Activated naive CD4-positive, alpha-beta T cell treated with anti-CD3 and anti-CD28 coated beads for 36 hours (primary cell): ENCODE measurements around the gene CES3. TPM values are rescaled to one million over a fixed set of nuclear protein-coding genes. Genes with fewer than 3 reads are reported as not detected.
"Not testable (repeated sequence)": the region's sequence is repeated elsewhere in the genome, so short reads cannot be mapped to it uniquely, and the experiment has no call there.

Experiments used
- CTCF ChIA-PET: fragments of 350-600 bp; sonication (Branson Sonifier 250); formaldehyde crosslinking; loops from one replicate; lab custom pipeline; 2021; ENCODE audit warnings: antibody characterized with exemption; lab: Charles Lee
- DNase-seq: peaks from one replicate; pipeline ENCODE4 v3.0.0-alpha.2; 2020
- H3K27ac Mint-ChIP-seq: one replicate; pipeline ENCODE4 v1.8.0; 2021; ENCODE audit warnings: mild to moderate bottlenecking, mixed read lengths
- H3K27me3 Mint-ChIP-seq: one replicate; pipeline ENCODE4 v1.8.0; 2021; ENCODE audit warnings: low read depth, mixed read lengths
- H3K36me3 Mint-ChIP-seq: one replicate; pipeline ENCODE4 v1.8.0; 2021; ENCODE audit warnings: low read depth, mixed read lengths
- H3K4me1 Mint-ChIP-seq: one replicate; pipeline ENCODE4 v1.8.0; 2021; ENCODE audit warnings: low read depth, mixed read lengths
- H3K4me3 Mint-ChIP-seq: one replicate; pipeline ENCODE4 v1.8.0; 2021; ENCODE audit warnings: mild to moderate bottlenecking, moderate library complexity, mixed read lengths
- H3K9me3 Mint-ChIP-seq: one replicate; pipeline ENCODE4 v1.8.0; 2021; ENCODE audit warnings: mixed read lengths
- intact Hi-C: fragments of 100-400 bp; cut with micrococcal nuclease; formaldehyde crosslinking; loops from one replicate; pipeline ENCODE4 v1.15.1; 2023
- total RNA-seq, 2 experiments: library from RNA; stranded (reverse); gene quantifications; one replicate each; pipeline ENCODE4 v1.2.3, GENCODE V29; 2021

CES3 gene
- total RNA-seq, 2 experiments from 2014 or later: 0.17 to 0.55 TPM

- peaks cover 30% of the 10 kb centered on the region for H3K4me1 Mint-ChIP-seq
- CTCF ChIA-PET: interaction anchor here (0.6 to 4.0 kb wide), 10 partner anchors 16 to 212 kb away, joined by 3 to 44 read pairs (median 4); no protein-coding TSS in a partner anchor
- intact Hi-C loops: loop anchor here (1.0 to 5.0 kb wide), 2 partner anchors 34 to 522 kb away; no protein-coding TSS in a partner anchor
- H3K4me3 Mint-ChIP-seq: no peak overlapping the region
- H3K36me3 Mint-ChIP-seq: peaks cover 6% of the 10 kb centered on the region
- peaks cover 15% of the 10 kb centered on the region for H3K27me3 Mint-ChIP-seq
- no peak overlapping the region for H3K27ac Mint-ChIP-seq
- H3K9me3 Mint-ChIP-seq: no peaks in the 10 kb centered on the region
- peak; percentile 62 for DNase-seq
Observed at GRCh38 chr16:66928702-66929388, 32.2 kb upstream of the CES3 start.

GRCh38 chr16:66930189-66930588 lies 30.9 kb upstream of the CES3 start:
- peaks cover 8% of the 10 kb centered on the region for H3K27me3 Mint-ChIP-seq
- CTCF ChIA-PET: no interaction called here
- H3K27ac Mint-ChIP-seq: no peak overlapping the region
- peaks cover 11% of the 10 kb centered on the region for H3K36me3 Mint-ChIP-seq
- intact Hi-C loops: no loop called here
- no peak for DNase-seq
- H3K9me3 Mint-ChIP-seq: no peaks in the 10 kb centered on the region
- H3K4me1 Mint-ChIP-seq: peaks cover 36% of the 10 kb centered on the region
- no peak overlapping the region for H3K4me3 Mint-ChIP-seq

GRCh38 chr16:66931665-66932064 lies 29.4 kb upstream of the CES3 start:
- Mint-ChIP-seq H3K27me3 (no peaks in the 10 kb centered on the region), H3K27ac (no peak overlapping the region), H3K36me3 (peaks cover 14% of the 10 kb centered on the region), H3K4me3 (no peak overlapping the region), H3K4me1 (peaks cover 44% of the 10 kb centered on the region), H3K9me3 (no peaks in the 10 kb centered on the region)
- CTCF ChIA-PET: interaction anchor here (1.0 to 1.6 kb wide), 4 partner anchors 14 to 191 kb away, joined by 3 to 4 read pairs (median 4); no protein-coding TSS in a partner anchor
- intact Hi-C loops: no loop called here
- no peak for DNase-seq

- CTCF ChIA-PET: interaction anchor here (0.9 to 2.0 kb wide), 7 partner anchors 8 to 534 kb away, joined by 3 to 7 read pairs (median 4); partner anchors contain the start of gene NAE1
- Mint-ChIP-seq H3K9me3 (no peaks in the 10 kb centered on the region), H3K36me3 (peaks cover 14% of the 10 kb centered on the region), H3K4me3 (no peak overlapping the region), H3K4me1 (peaks cover 47% of the 10 kb centered on the region), H3K27ac (no peak overlapping the region), H3K27me3 (no peaks in the 10 kb centered on the region)
- no peak for DNase-seq
- intact Hi-C loops: no loop called here
Observed at GRCh38 chr16:66932076-66932475, 29.0 kb upstream of the CES3 start.

GRCh38 chr16:66933776-66934137 lies 27.3 kb upstream of the CES3 start:
- peak overlapping the region; percentile 96 for H3K27ac Mint-ChIP-seq
- CTCF ChIA-PET: interaction anchor here (0.6 to 2.0 kb wide), 2 partner anchors 10 to 20 kb away, joined by 3 to 7 read pairs; no protein-coding TSS in a partner anchor
- peaks cover 53% of the 10 kb centered on the region for H3K4me1 Mint-ChIP-seq
- no peaks in the 10 kb centered on the region for H3K27me3 Mint-ChIP-seq
- intact Hi-C loops: loop anchor here (1.0 to 2.0 kb wide), 2 partner anchors 14 to 61 kb away; no protein-coding TSS in a partner anchor
- DNase-seq: peak; percentile 73
- peak overlapping the region; percentile 99 for H3K4me3 Mint-ChIP-seq
- no peaks in the 10 kb centered on the region for H3K9me3 Mint-ChIP-seq
- H3K36me3 Mint-ChIP-seq: peaks cover 14% of the 10 kb centered on the region

- Mint-ChIP-seq H3K4me1 (peaks cover 53% of the 10 kb centered on the region), H3K27ac (peak within 1 kb of the TSS; percentile 96), H3K36me3 (peaks cover 14% of the 10 kb centered on the region), H3K27me3 (no peaks in the 10 kb centered on the region), H3K9me3 (no peaks in the 10 kb centered on the region), H3K4me3 (peak within 1 kb of the TSS; percentile 99)
- peak; percentile 90 for DNase-seq
- intact Hi-C loops: loop anchor here (1.0 to 2.0 kb wide), 2 partner anchors 13 to 61 kb away; no protein-coding TSS in a partner anchor
- CTCF ChIA-PET: interaction anchor here (0.6 kb wide), 1 partner anchor 20 kb away, joined by 3 read pairs; no protein-coding TSS in a partner anchor
Observed at GRCh38 chr16:66934138-66934838, 26.8 kb upstream of the CES3 start, which contains the start of gene CIAO2B. Gene CIAO2B (minus strand): TSS chr16:66934402. CDS start chr16:66934364, 38 bp downstream.

GRCh38 chr16:66934839-66935313 lies 26.2 kb upstream of the CES3 start:
- Mint-ChIP-seq H3K4me1 (peaks cover 53% of the 10 kb centered on the region), H3K36me3 (peaks cover 15% of the 10 kb centered on the region), H3K4me3 (peak overlapping the region; percentile 99), H3K27ac (peak overlapping the region; percentile 96)
- H3K9me3 Mint-ChIP-seq, H3K27me3 Mint-ChIP-seq, DNase-seq, CTCF ChIA-PET: not testable (repeated sequence)
- intact Hi-C loops: loop anchor here (1.0 to 2.0 kb wide), 2 partner anchors 12 to 62 kb away; no protein-coding TSS in a partner anchor

GRCh38 chr16:66935314-66936011 lies 25.6 kb upstream of the CES3 start, which contains the start of gene CES2:
Gene CES2 (plus strand): TSS chr16:66935516. CDS start chr16:66935636, 120 bp downstream.
- no peaks in the 10 kb centered on the region for H3K9me3 Mint-ChIP-seq
- intact Hi-C loops: loop anchor here (2.0 kb wide), 1 partner anchor 63 kb away; no protein-coding TSS in a partner anchor
- peak within 1 kb of the TSS; percentile 99 for H3K4me3 Mint-ChIP-seq
- DNase-seq: no peak
- no peaks in the 10 kb centered on the region for H3K27me3 Mint-ChIP-seq
- H3K4me1 Mint-ChIP-seq: peaks cover 53% of the 10 kb centered on the region
- CTCF ChIA-PET: no interaction called here
- peak within 1 kb of the TSS; percentile 96 for H3K27ac Mint-ChIP-seq
- H3K36me3 Mint-ChIP-seq: peaks cover 16% of the 10 kb centered on the region

- CTCF ChIA-PET: interaction anchor here (0.8 kb wide), 1 partner anchor 9 kb away, joined by 4 read pairs; no protein-coding TSS in a partner anchor
- no peak for DNase-seq
- peaks cover 19% of the 10 kb centered on the region for H3K36me3 Mint-ChIP-seq
- no peak overlapping the region for H3K27ac Mint-ChIP-seq
- peak overlapping the region; percentile 11 for H3K4me3 Mint-ChIP-seq
- intact Hi-C loops: no loop called here
- no peaks in the 10 kb centered on the region for H3K27me3 Mint-ChIP-seq
- no peaks in the 10 kb centered on the region for H3K9me3 Mint-ChIP-seq
- H3K4me1 Mint-ChIP-seq: peaks cover 53% of the 10 kb centered on the region
Observed at GRCh38 chr16:66936462-66936861, 24.6 kb upstream of the CES3 start.

GRCh38 chr16:66936889-66937554 lies 24.0 kb upstream of the CES3 start:
- DNase-seq: no peak
- Mint-ChIP-seq H3K9me3 (no peaks in the 10 kb centered on the region), H3K4me3 (peak overlapping the region; percentile 11), H3K27me3 (no peaks in the 10 kb centered on the region), H3K36me3 (peaks cover 19% of the 10 kb centered on the region), H3K4me1 (peaks cover 49% of the 10 kb centered on the region), H3K27ac (no peak overlapping the region)
- CTCF ChIA-PET: interaction anchor here (0.8 kb wide), 1 partner anchor 8 kb away, joined by 4 read pairs; no protein-coding TSS in a partner anchor
- intact Hi-C loops: no loop called here

GRCh38 chr16:66937725-66938337 lies 23.2 kb upstream of the CES3 start:
- no peaks in the 10 kb centered on the region for H3K9me3 Mint-ChIP-seq
- peaks cover 43% of the 10 kb centered on the region for H3K4me1 Mint-ChIP-seq
- intact Hi-C loops: no loop called here
- peaks cover 20% of the 10 kb centered on the region for H3K36me3 Mint-ChIP-seq
- H3K27me3 Mint-ChIP-seq: no peaks in the 10 kb centered on the region
- H3K27ac Mint-ChIP-seq: no peak overlapping the region
- no peak overlapping the region for H3K4me3 Mint-ChIP-seq
- CTCF ChIA-PET: no interaction called here
- DNase-seq: no peak
